DOHH2 (cell line): ENCODE results near the gene WBP1.

Source experiments
- H3F3A ChIP-seq: fragments of 200-600 bp; sonication (generic), shearing (Covaris generic); 2 replicates; pipeline ENCODE4 v1.6.0; 2016; ENCODE audit warnings: antibody characterized with exemption, mild to moderate bottlenecking; ENCODE audit not compliant: control insufficient read depth, insufficient read depth
- H3K27ac ChIP-seq: fragments of 200-600 bp; sonication (generic); 2 replicates; pipeline ENCODE4 v1.5.1; 2014; ENCODE audit warnings: low read depth, mild to moderate bottlenecking, low read length, moderate library complexity
- H3K27me3 ChIP-seq: fragments of 200-600 bp; sonication (generic); 2 replicates; pipeline ENCODE4 v1.6.1; 2014; ENCODE audit warnings: mild to moderate bottlenecking, low read length, mixed read lengths; ENCODE audit not compliant: control insufficient read depth
- H3K36me3 ChIP-seq: fragments of 200-600 bp; sonication (generic); 2 replicates; pipeline ENCODE4 v1.6.1; 2014; ENCODE audit warnings: mild to moderate bottlenecking, low read length, moderate library complexity, mixed read lengths; ENCODE audit not compliant: control insufficient read depth
- H3K4me1 ChIP-seq: fragments of 200-600 bp; sonication (generic); 2 replicates; pipeline ENCODE4 v1.6.1; 2014; ENCODE audit warnings: mild to moderate bottlenecking, low read length, mixed read lengths; ENCODE audit not compliant: control insufficient read depth
- H3K4me2 ChIP-seq: fragments of 200-600 bp; sonication (generic); 2 replicates; pipeline ENCODE4 v1.6.0; 2014; ENCODE audit warnings: mild to moderate bottlenecking, low read length, moderate library complexity
- H3K4me3 ChIP-seq: fragments of 200-600 bp; sonication (generic); 2 replicates; pipeline ENCODE4 v1.5.1; 2014; ENCODE audit warnings: mild to moderate bottlenecking, low read length, mixed read lengths
- H3K79me2 ChIP-seq: fragments of 200-600 bp; sonication (generic); 2 replicates; pipeline ENCODE4 v1.6.1; 2014; ENCODE audit warnings: mild to moderate bottlenecking, low read length, mixed read lengths; ENCODE audit not compliant: control insufficient read depth
- H3K9me2 ChIP-seq: fragments of 200-600 bp; sonication (generic); replicated peaks from 2 replicates; pipeline ENCODE4 v1.6.1; 2014; ENCODE audit warnings: mild to moderate bottlenecking, low read length, mixed read lengths; ENCODE audit not compliant: control insufficient read depth
- H3K9me3 ChIP-seq: fragments of 200-600 bp; sonication (generic); 2 replicates; pipeline ENCODE4 v1.6.1; 2014; ENCODE audit warnings: antibody characterized with exemption, low read length, mixed read lengths; ENCODE audit not compliant: control insufficient read depth, insufficient read depth
- H4K20me1 ChIP-seq: fragments of 200-600 bp; sonication (generic); 2 replicates; pipeline ENCODE4 v1.6.0; 2014; ENCODE audit warnings: low read depth, mild to moderate bottlenecking, antibody characterized with exemption, low read length, moderate library complexity; ENCODE audit not compliant: control insufficient read depth, insufficient read depth
- EZH2phosphoT487 ChIP-seq: fragments of 200-600 bp; sonication (generic); IDR thresholded peaks from 2 replicates; pipeline ENCODE4 v1.6.1; 2017; ENCODE audit warnings: borderline replicate concordance, mild to moderate bottlenecking, antibody characterized with exemption, low read length, moderate library complexity, mixed read lengths
- TF ChIP-seq, protein P1 (sequence below): fragments of 200-600 bp; sonication (generic); IDR thresholded peaks from one replicate; pipeline ENCODE4 v1.5.1; 2014; ENCODE audit warnings: antibody characterized with exemption, mild to moderate bottlenecking, low read depth, low read length; ENCODE audit not compliant: poor library complexity, severe bottlenecking

Gene WBP1

DNA sequence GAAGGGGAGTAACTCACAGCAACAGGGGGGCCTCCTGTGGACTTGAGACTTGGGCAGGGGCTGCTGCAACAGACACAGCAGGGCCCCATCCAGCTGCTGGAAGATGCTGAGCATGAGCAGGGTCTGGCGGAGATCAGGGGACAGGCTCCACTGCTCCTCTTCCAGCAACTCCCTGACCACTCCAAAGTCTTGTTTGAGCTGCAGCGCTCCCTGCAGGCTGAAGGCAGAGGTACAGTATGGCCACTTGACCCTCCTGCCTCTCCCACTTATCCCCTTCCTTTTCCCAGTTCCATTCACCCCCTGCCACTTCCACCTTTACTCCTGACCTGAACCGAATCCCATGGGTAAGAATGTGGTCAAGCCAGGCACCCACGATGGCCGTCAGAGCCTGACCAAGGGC lies 16.7 kb downstream of the WBP1 start:
- H3K4me2 ChIP-seq = no peak overlapping the region
- H3K9me2 ChIP-seq = no peaks in the 10 kb centered on the region
- no peak overlapping the region for H3K27ac ChIP-seq
- H3F3A ChIP-seq = peaks cover 11% of the 10 kb centered on the region
- TF ChIP-seq, protein P1, sequence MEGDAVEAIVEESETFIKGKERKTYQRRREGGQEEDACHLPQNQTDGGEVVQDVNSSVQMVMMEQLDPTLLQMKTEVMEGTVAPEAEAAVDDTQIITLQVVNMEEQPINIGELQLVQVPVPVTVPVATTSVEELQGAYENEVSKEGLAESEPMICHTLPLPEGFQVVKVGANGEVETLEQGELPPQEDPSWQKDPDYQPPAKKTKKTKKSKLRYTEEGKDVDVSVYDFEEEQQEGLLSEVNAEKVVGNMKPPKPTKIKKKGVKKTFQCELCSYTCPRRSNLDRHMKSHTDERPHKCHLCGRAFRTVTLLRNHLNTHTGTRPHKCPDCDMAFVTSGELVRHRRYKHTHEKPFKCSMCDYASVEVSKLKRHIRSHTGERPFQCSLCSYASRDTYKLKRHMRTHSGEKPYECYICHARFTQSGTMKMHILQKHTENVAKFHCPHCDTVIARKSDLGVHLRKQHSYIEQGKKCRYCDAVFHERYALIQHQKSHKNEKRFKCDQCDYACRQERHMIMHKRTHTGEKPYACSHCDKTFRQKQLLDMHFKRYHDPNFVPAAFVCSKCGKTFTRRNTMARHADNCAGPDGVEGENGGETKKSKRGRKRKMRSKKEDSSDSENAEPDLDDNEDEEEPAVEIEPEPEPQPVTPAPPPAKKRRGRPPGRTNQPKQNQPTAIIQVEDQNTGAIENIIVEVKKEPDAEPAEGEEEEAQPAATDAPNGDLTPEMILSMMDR = peak; percentile 65
- no peak for TF ChIP-seq EZH2phosphoT487
- H3K4me3 ChIP-seq = no peak overlapping the region
- no peaks in the 10 kb centered on the region for H3K9me3 ChIP-seq
- peaks cover 16% of the 10 kb centered on the region for H3K4me1 ChIP-seq
- no peaks in the 10 kb centered on the region for H3K27me3 ChIP-seq
- H4K20me1 ChIP-seq = 0 out of 2 replicates have a peak, but pooled peaks cover 3% of the 10 kb centered on the region
- peaks cover 21% of the 10 kb centered on the region for H3K79me2 ChIP-seq
- peaks cover 39% of the 10 kb centered on the region for H3K36me3 ChIP-seq

DNA sequence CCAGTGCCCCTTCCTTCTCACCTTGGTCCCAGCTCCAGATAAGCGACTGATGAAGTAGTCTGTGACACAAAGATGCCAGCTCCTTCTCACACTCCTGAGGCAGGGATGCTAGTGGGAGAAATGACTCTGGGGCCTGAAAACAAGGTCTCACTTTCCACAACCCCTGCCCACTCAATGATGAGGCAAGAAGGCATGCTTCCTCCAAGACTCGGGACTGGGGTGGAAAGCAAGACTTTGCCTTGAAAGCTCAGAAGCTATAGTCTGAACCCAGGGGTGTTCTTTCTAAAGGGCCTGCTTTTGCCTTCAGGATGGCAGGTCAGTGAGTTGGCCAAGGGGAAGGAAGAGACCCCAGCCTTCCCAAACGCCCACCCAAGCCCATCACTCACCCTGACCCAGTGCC lies 23.2 kb downstream of the WBP1 start:
- peak overlapping the region; percentile 98 for H3K4me3 ChIP-seq
- peaks cover 35% of the 10 kb centered on the region for H3K36me3 ChIP-seq
- no peaks in the 10 kb centered on the region for H3K9me2 ChIP-seq
- TF ChIP-seq, protein P1 = no peak
- TF ChIP-seq EZH2phosphoT487 = no peak
- H4K20me1 ChIP-seq = peaks cover 10% of the 10 kb centered on the region; the same call in 1 of the 2 replicates
- H3K27me3 ChIP-seq = no peaks in the 10 kb centered on the region
- H3K4me1 ChIP-seq = peaks cover 23% of the 10 kb centered on the region
- H3F3A ChIP-seq = no peaks in the 10 kb centered on the region
- H3K27ac ChIP-seq = no peak overlapping the region
- H3K9me3 ChIP-seq = no peaks in the 10 kb centered on the region
- H3K79me2 ChIP-seq = peaks cover 36% of the 10 kb centered on the region
- peak overlapping the region; percentile 99 for H3K4me2 ChIP-seq

DNA sequence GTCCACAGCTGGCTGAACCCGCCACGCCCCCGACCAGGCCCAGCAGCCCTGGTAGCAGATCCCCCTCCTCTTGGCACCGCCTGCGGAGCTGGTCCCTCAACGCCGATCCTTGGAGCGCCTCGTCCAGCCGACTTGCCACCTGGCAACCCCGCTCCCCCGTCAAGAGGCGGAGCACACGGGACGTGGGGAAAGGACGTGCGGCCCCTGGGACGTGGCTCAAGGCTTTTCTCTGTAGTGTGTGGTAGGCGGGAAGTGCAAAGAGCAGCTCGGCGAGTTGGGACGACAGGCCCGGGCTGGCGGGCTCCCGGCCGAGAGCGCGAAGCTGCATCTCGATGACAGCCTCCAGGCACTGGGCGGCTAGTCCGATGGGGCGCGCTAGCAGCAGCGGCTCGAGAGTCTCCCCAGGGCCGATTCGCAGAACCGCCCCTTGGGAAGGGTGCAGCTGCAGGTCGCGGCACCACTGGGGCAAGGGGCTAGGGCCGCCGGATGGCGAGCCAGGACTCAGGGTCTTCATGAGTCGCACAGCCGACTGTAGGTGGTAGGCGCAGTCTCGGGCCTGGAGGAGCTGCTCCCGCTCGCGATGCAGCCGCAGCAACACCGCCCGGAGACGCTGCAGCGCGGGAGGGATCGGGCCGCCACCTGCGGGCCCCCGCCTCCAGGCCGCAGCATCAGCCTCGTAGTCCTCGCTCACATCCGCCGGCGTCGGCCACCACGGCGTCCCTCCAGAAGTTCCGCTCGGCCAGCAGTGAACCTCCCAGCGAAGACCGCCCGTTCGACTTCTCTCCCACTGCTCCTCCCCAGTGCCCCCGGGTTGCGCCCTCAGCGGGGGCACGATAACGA lies 23.9 kb downstream of the WBP1 start:
- Histone ChIP-seq H3K27ac (peak overlapping the region; percentile 78), H3K36me3 (peaks cover 35% of the 10 kb centered on the region), H3K4me2 (peak overlapping the region; percentile 99), H3F3A (no peaks in the 10 kb centered on the region), H3K27me3 (no peaks in the 10 kb centered on the region), H3K4me3 (peak overlapping the region; percentile 98), H3K9me3 (no peaks in the 10 kb centered on the region), H4K20me1 (peaks cover 10% of the 10 kb centered on the region; the same call in 1 of the 2 replicates), H3K9me2 (no peaks in the 10 kb centered on the region), H3K79me2 (peaks cover 36% of the 10 kb centered on the region), H3K4me1 (peaks cover 23% of the 10 kb centered on the region)
- TF ChIP-seq, protein P1 = no peak
- no peak for TF ChIP-seq EZH2phosphoT487
